A673 (cell line): ENCODE data around the gene TAF11L6.
"Not testable (repeated sequence)": the region's sequence is repeated elsewhere in the genome, so short reads cannot be mapped to it uniquely, and the experiment has no call there.

ENCODE experiments used
- EZH2 ChIP-seq: fragments of 200-600 bp; sonication (generic); IDR thresholded peaks from 2 replicates; pipeline ENCODE4 v1.6.1; 2017; ENCODE audit warnings: borderline replicate concordance, low read depth, mild to moderate bottlenecking, mixed read lengths, antibody characterized with exemption, low read length; ENCODE audit not compliant: poor library complexity, severe bottlenecking
- TF ChIP-seq, protein P1 (sequence below): fragments of 300-800, 200-600 bp; sonication (generic); conservative IDR thresholded peaks from 2 replicates; pipeline ENCODE4 v1.5.1; 2017; ENCODE audit warnings: low read depth, mild to moderate bottlenecking, antibody characterized with exemption, low read length, moderate library complexity, mixed read lengths

DNA sequence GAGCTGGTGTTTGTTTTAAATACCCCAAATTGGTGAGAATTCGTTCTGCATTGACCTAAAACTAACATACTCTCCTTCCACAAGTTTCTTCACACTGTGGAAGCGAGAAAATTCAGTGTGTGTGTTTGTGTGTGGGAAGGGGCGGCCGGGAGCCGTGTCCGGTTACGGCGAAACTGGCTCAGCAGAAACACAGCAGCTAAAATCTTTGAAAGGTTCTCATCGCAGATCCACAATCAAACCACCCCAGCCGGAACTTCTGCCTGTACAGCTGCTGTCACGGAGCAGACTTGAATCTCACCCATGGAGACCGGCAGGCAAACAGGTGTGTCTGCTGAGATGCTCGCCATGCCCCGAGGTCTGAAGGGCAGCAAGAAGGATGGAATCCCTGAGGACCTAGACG, 10.4 kb upstream of the TAF11L6 start, which contains the start of gene TAF11L3:
- TF ChIP-seq EZH2: not testable (repeated sequence)
- TF ChIP-seq, protein P1, sequence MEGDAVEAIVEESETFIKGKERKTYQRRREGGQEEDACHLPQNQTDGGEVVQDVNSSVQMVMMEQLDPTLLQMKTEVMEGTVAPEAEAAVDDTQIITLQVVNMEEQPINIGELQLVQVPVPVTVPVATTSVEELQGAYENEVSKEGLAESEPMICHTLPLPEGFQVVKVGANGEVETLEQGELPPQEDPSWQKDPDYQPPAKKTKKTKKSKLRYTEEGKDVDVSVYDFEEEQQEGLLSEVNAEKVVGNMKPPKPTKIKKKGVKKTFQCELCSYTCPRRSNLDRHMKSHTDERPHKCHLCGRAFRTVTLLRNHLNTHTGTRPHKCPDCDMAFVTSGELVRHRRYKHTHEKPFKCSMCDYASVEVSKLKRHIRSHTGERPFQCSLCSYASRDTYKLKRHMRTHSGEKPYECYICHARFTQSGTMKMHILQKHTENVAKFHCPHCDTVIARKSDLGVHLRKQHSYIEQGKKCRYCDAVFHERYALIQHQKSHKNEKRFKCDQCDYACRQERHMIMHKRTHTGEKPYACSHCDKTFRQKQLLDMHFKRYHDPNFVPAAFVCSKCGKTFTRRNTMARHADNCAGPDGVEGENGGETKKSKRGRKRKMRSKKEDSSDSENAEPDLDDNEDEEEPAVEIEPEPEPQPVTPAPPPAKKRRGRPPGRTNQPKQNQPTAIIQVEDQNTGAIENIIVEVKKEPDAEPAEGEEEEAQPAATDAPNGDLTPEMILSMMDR: not testable (repeated sequence)
